Fibroblast of the aortic adventitia (primary cell): Measurements from ENCODE around the gene DCLK1. TPM values are rescaled to one million over a fixed set of nuclear protein-coding genes. Genes with fewer than 3 reads are reported as not detected.

Experiments
- DNase-seq: peaks from one replicate; pipeline ENCODE4 v3.0.0-alpha.2; 2010; ENCODE audit warnings: low read depth
- H3K4me3 ChIP-seq: 2 replicates; pipeline ENCODE4 v1.5.1; 2011; ENCODE audit warnings: low read depth, mild to moderate bottlenecking, control low read depth, low read length, moderate library complexity
- CTCF ChIP-seq: IDR thresholded peaks from 2 replicates; pipeline ENCODE4 v1.5.1; 2011; ENCODE audit warnings: mild to moderate bottlenecking, low read length, control low read depth, inconsistent platforms; ENCODE audit not compliant: insufficient read depth
- total RNA-seq: library from RNA; depleted of rRNA; stranded (reverse); fragments of >200 nt; gene quantifications from 2 replicates; pipeline ENCODE4 v1.2.3, GENCODE V29; 2012; ENCODE audit warnings: low replicate concordance

DCLK1 gene
- total RNA-seq, 1 donor, result 80.0 TPM

- no peak overlapping the region for H3K4me3 ChIP-seq
- TF ChIP-seq CTCF, result no peak
- DNase-seq, result peak; percentile 66
Measured at GRCh38 chr13:35995136-35995535, 136.0 kb downstream of the DCLK1 start.

GRCh38 chr13:35994131-35994966, 136.8 kb downstream of the DCLK1 start:
- no peak overlapping the region for H3K4me3 ChIP-seq
- TF ChIP-seq CTCF, result no peak
- peak; percentile 100 for DNase-seq

GRCh38 chr13:35993686-35994085, 137.5 kb downstream of the DCLK1 start:
- H3K4me3 ChIP-seq, result no peak overlapping the region
- TF ChIP-seq CTCF, result no peak
- DNase-seq, result no peak

GRCh38 chr13:35992964-35993363, 138.2 kb downstream of the DCLK1 start:
- H3K4me3 ChIP-seq, result no peak overlapping the region
- peak; percentile 32 for DNase-seq
- TF ChIP-seq CTCF, result no peak

- H3K4me3 ChIP-seq, result no peak overlapping the region
- no peak for DNase-seq
- TF ChIP-seq CTCF, result no peak
Measured at GRCh38 chr13:35990196-35990595, 141.0 kb downstream of the DCLK1 start.

GRCh38 chr13:35988648-35989081, 142.5 kb downstream of the DCLK1 start:
- no peak overlapping the region for H3K4me3 ChIP-seq
- peak; percentile 88 for DNase-seq
- no peak for TF ChIP-seq CTCF
